GM23338 (cell line): ENCODE data around the gene ICAM5. TPM values are rescaled to one million over a fixed set of nuclear protein-coding genes. Genes with fewer than 3 reads are reported as not detected.

Source experiments
- ATAC-seq: fragments of 200-7000 bp; cut with Tn5 transposase; 3 replicates; pipeline ENCODE4 v1.9.1; 2020
- DNase-seq: peaks from one replicate; pipeline ENCODE4 v3.0.0-alpha.2; 2015; ENCODE audit warnings: low spot score
- H2AFZ ChIP-seq: fragments of 200-600 bp; sonication (generic); 2 replicates; pipeline ENCODE4 v1.8.0; 2016; ENCODE audit warnings: antibody characterized with exemption, mild to moderate bottlenecking, moderate library complexity
- H3F3A ChIP-seq: fragments of 200-600 bp; sonication (generic); replicated peaks from 2 replicates; pipeline ENCODE4 v1.8.0; 2017; ENCODE audit warnings: antibody characterized with exemption, mixed run types, low read depth
- H3K27ac ChIP-seq: fragments of 200-600 bp; sonication (generic); 2 replicates; pipeline ENCODE4 v1.6.1; 2016; ENCODE audit warnings: low read depth
- H3K27me3 ChIP-seq: fragments of 200-600 bp; sonication (generic); 2 replicates; pipeline ENCODE4 v1.8.0; 2016; ENCODE audit warnings: mild to moderate bottlenecking, mixed run types, moderate library complexity; ENCODE audit not compliant: insufficient read depth
- H3K36me3 ChIP-seq: fragments of 200-600 bp; sonication (generic); 2 replicates; pipeline ENCODE4 v1.8.0; 2016; ENCODE audit warnings: mild to moderate bottlenecking; ENCODE audit not compliant: insufficient read depth
- H3K4me1 ChIP-seq: fragments of 200-600 bp; sonication (generic); 2 replicates; pipeline ENCODE4 v1.8.0; 2016; ENCODE audit warnings: mild to moderate bottlenecking, moderate library complexity; ENCODE audit not compliant: insufficient read depth
- H3K4me2 ChIP-seq: fragments of 200-600 bp; sonication (generic); 2 replicates; pipeline ENCODE4 v1.7.1; 2017; ENCODE audit warnings: mixed run types
- H3K4me3 ChIP-seq: fragments of 200-600 bp; sonication (generic); 2 replicates; pipeline ENCODE4 v1.6.1; 2016; ENCODE audit warnings: mixed run types
- H3K79me2 ChIP-seq: fragments of 200-600 bp; sonication (generic); replicated peaks from 2 replicates; pipeline ENCODE4 v1.8.0; 2017; ENCODE audit warnings: mild to moderate bottlenecking; ENCODE audit not compliant: insufficient read depth
- H3K9me2 ChIP-seq: fragments of 200-600 bp; sonication (generic); 2 replicates; pipeline ENCODE4 v1.8.0; 2017; ENCODE audit not compliant: insufficient read depth
- H4K20me1 ChIP-seq: fragments of 200-600 bp; sonication (generic); replicated peaks from 2 replicates; pipeline ENCODE4 v1.8.0; 2017; ENCODE audit warnings: mild to moderate bottlenecking; ENCODE audit not compliant: insufficient read depth
- H3K27ac Mint-ChIP-seq: 2 replicates; pipeline ENCODE4 v1.8.0; 2020; ENCODE audit warnings: inconsistent platforms, mild to moderate bottlenecking, moderate library complexity, mixed read lengths
- H3K27me3 Mint-ChIP-seq: 3 replicates; pipeline ENCODE4 v1.8.0; 2022; ENCODE audit warnings: low read depth, mild to moderate bottlenecking, moderate library complexity, mixed read lengths, inconsistent platforms; ENCODE audit not compliant: insufficient read depth, poor library complexity
- H3K36me3 Mint-ChIP-seq: 3 replicates; pipeline ENCODE4 v1.8.0; 2021; ENCODE audit warnings: low read depth, mild to moderate bottlenecking, inconsistent platforms, moderate library complexity, mixed read lengths
- H3K4me1 Mint-ChIP-seq: 3 replicates; pipeline ENCODE4 v1.8.0; 2020; ENCODE audit warnings: mild to moderate bottlenecking, inconsistent platforms, mixed read lengths
- H3K4me3 Mint-ChIP-seq: 3 replicates; pipeline ENCODE4 v1.8.0; 2021; ENCODE audit warnings: moderate library complexity, mild to moderate bottlenecking, inconsistent platforms, mixed read lengths
- H3K9me3 Mint-ChIP-seq: 3 replicates; pipeline ENCODE4 v1.8.0; 2020; ENCODE audit warnings: moderate library complexity, mild to moderate bottlenecking, inconsistent platforms, mixed read lengths
- CREB1 ChIP-seq: fragments of 250-450 bp; sonication (Bioruptor Pico); IDR thresholded peaks from 2 replicates; pipeline ENCODE4 v1.5.0; 2020; ENCODE audit warnings: low read depth, mild to moderate bottlenecking, moderate library complexity
- CTCF ChIP-seq, 2 experiments: fragments of 200-600 bp in 1 of 2; sonication (generic) in 1 of 2; conservative IDR thresholded peaks; 2 replicates each; pipeline versions ENCODE4 v1.5.1 to v1.6.1; 2016 to 2017; ENCODE audit warnings: antibody characterized with exemption in 2 of 2, low read depth in 2 of 2, mild to moderate bottlenecking in 2 of 2, moderate library complexity in 1 of 2
- EZH2 ChIP-seq: fragments of 200-600 bp; sonication (generic); IDR thresholded peaks from one replicate; pipeline ENCODE4 v1.8.0; 2017; ENCODE audit warnings: antibody characterized with exemption, mild to moderate bottlenecking, low read depth; ENCODE audit not compliant: unreplicated experiment
- EZH2phosphoT487 ChIP-seq: fragments of 200-600 bp; sonication (generic); IDR thresholded peaks from one replicate; pipeline ENCODE4 v1.8.1; 2018; ENCODE audit warnings: antibody characterized with exemption; ENCODE audit not compliant: unreplicated experiment
- JUNB ChIP-seq: IDR thresholded peaks from one replicate; pipeline ENCODE4 v1.6.1; 2016; ENCODE audit warnings: antibody characterized with exemption; ENCODE audit not compliant: unreplicated experiment
- NANOG ChIP-seq: IDR thresholded peaks from 2 replicates; pipeline ENCODE4 v1.6.1; 2016; ENCODE audit warnings: antibody characterized with exemption, borderline replicate concordance
- POLR2AphosphoS5 ChIP-seq: IDR thresholded peaks from 2 replicates; pipeline ENCODE4 v1.6.1; 2016; ENCODE audit warnings: antibody characterized with exemption, low read depth
- ZNF114 ChIP-seq: fragments of 250-450 bp; sonication (Bioruptor Pico); IDR thresholded peaks from 2 replicates; pipeline ENCODE4 v1.5.0; 2020; ENCODE audit warnings: mild to moderate bottlenecking, moderate library complexity
- ZNF462 ChIP-seq: fragments of 250-450 bp; sonication (Bioruptor Pico); IDR thresholded peaks from 2 replicates; pipeline ENCODE4 v1.5.0; 2020; ENCODE audit warnings: mild to moderate bottlenecking, moderate library complexity
- polyA plus RNA-seq: library from polyadenylated mRNA; unstranded; fragments of >200 nt; fragmentation: Nextera tagmentation; extraction: Ambion mirVana; gene quantifications from 2 replicates; pipeline ENCODE4 v1.2.1, GENCODE V29; 2016
- total RNA-seq: library from RNA; depleted of rRNA; stranded (reverse); fragments of >200 nt; shearing (Covaris generic); gene quantifications from 2 replicates; pipeline ENCODE4 v1.2.3, GENCODE V29; 2014

The ICAM5 gene
- total and polyA plus RNA-seq, 2 experiments from 2014 or later, result 0.47 to 4.6 TPM

- Mint-ChIP-seq H3K36me3 (no peaks in the 10 kb centered on the region), H3K4me1 (peaks cover 32% of the 10 kb centered on the region), H3K27ac (no peak overlapping the region), H3K4me3 (peak overlapping the region; percentile 77), H3K27me3 (peaks cover 95% of the 10 kb centered on the region), H3K9me3 (0 out of 3 replicates have a peak, but pooled peaks cover under 1% of the 10 kb centered on the region)
- Histone ChIP-seq H3F3A (peaks cover 27% of the 10 kb centered on the region; the same call in 1 of the 2 replicates), H3K9me2 (no peaks in the 10 kb centered on the region), H3K27ac (no peak overlapping the region), H3K4me2 (peak overlapping the region; percentile 83), H3K79me2 (no peaks in the 10 kb centered on the region), H3K36me3 (no peaks in the 10 kb centered on the region), H3K4me3 (peak overlapping the region; percentile 65), H2AFZ (peak overlapping the region; percentile 83), H3K27me3 (peaks cover 100% of the 10 kb centered on the region), H3K4me1 (peaks cover 17% of the 10 kb centered on the region), H4K20me1 (no peaks in the 10 kb centered on the region; the same call in 1 of the 2 replicates)
- TF ChIP-seq EZH2, result peak; percentile 55
- no peak for TF ChIP-seq CTCF (conservative IDR thresholded peaks at IDR 0.05; ENCODE audit: low read depth in 2 of 2)
- ATAC-seq (peak; percentile 0), DNase-seq (peak; percentile 65)
Observed at GRCh38 chr19:10292789-10293636, 3.3 kb downstream of the ICAM5 start.

DNA sequence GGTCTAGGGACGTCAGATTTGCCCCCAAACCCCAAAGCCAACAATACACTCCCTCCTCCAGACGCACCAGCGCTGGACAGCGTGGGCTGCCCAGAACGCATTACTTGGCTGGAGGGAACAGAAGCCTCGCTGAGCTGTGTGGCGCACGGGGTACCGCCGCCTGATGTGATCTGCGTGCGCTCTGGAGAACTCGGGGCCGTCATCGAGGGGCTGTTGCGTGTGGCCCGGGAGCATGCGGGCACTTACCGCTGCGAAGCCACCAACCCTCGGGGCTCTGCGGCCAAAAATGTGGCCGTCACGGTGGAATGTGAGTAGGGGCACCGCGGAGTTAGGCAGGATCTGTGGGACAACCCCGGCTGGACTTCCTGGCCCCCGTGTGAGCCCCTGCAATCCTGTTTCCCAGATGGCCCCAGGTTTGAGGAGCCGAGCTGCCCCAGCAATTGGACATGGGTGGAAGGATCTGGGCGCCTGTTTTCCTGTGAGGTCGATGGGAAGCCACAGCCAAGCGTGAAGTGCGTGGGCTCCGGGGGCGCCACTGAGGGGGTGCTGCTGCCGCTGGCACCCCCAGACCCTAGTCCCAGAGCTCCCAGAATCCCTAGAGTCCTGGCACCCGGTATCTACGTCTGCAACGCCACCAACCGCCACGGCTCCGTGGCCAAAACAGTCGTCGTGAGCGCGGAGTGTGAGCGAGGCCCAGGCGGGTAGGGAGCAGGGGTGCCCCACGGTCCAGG, 4.0 kb downstream of the ICAM5 start:
- H3K4me2 ChIP-seq, result no peak overlapping the region
- no peak overlapping the region for H2AFZ ChIP-seq
- H3K4me1 ChIP-seq, result peaks cover 13% of the 10 kb centered on the region
- Mint-ChIP-seq H3K4me1 (peaks cover 28% of the 10 kb centered on the region), H3K27me3 (peaks cover 89% of the 10 kb centered on the region), H3K36me3 (no peaks in the 10 kb centered on the region), H3K9me3 (no peaks in the 10 kb centered on the region), H3K27ac (no peak overlapping the region), H3K4me3 (no peak overlapping the region)
- H3K36me3 ChIP-seq, result no peaks in the 10 kb centered on the region
- H3K4me3 ChIP-seq, result no peak overlapping the region
- H3K9me2 ChIP-seq, result no peaks in the 10 kb centered on the region
- H3F3A ChIP-seq, result peaks cover 26% of the 10 kb centered on the region; the same call in 1 of the 2 replicates
- H3K79me2 ChIP-seq, result no peaks in the 10 kb centered on the region
- peaks cover 93% of the 10 kb centered on the region for H3K27me3 ChIP-seq
- ATAC-seq (no peak), DNase-seq (peak; percentile 41)
- no peak overlapping the region for H3K27ac ChIP-seq
- no peaks in the 10 kb centered on the region for H4K20me1 ChIP-seq
- TF ChIP-seq EZH2phosphoT487 (no peak), ZNF114 (no peak), EZH2 (no peak), CTCF (conservative IDR thresholded peaks at IDR 0.05; ENCODE audit: low read depth in 2 of 2) (no peak), JUNB (no peak), NANOG (no peak), ZNF462 (CRISPR knock-in tag) (no peak), POLR2AphosphoS5 (no peak), CREB1 (CRISPR knock-in tag) (no peak)
